Activated CD4-positive, alpha-beta T cell treated with anti-CD3 and anti-CD28 coated beads, Interleukin-2, amount 10 ng/mL, durations not matched to agents 7 days and 5 days (primary cell): ENCODE data around the gene CACNG4. TPM values are rescaled to one million over a fixed set of nuclear protein-coding genes. Genes with fewer than 3 reads are reported as not detected.

ENCODE experiments used
- CTCF ChIA-PET: fragments of 350-600 bp; sonication (Branson Sonifier 250); formaldehyde crosslinking; loops from one replicate; lab custom pipeline; 2021; ENCODE audit warnings: antibody characterized with exemption; lab: Charles Lee
- POLR2A ChIA-PET: fragments of 350-600 bp; sonication (Branson Sonifier 250); formaldehyde crosslinking; loops from one replicate; lab custom pipeline; 2021; ENCODE audit warnings: antibody characterized with exemption; lab: Charles Lee
- DNase-seq: peaks from one replicate; pipeline ENCODE4 v3.0.0-alpha.2; 2020
- H3K27ac Mint-ChIP-seq: one replicate; pipeline ENCODE4 v1.8.0; 2021; ENCODE audit warnings: mild to moderate bottlenecking, moderate library complexity, mixed read lengths
- H3K27me3 Mint-ChIP-seq: one replicate; pipeline ENCODE4 v1.8.0; 2021; ENCODE audit warnings: mixed read lengths
- H3K36me3 Mint-ChIP-seq: one replicate; pipeline ENCODE4 v1.8.0; 2021; ENCODE audit warnings: low read depth, mixed read lengths
- H3K4me1 Mint-ChIP-seq: one replicate; pipeline ENCODE4 v1.8.0; 2021; ENCODE audit warnings: mixed read lengths
- H3K4me3 Mint-ChIP-seq: one replicate; pipeline ENCODE4 v1.8.0; 2021; ENCODE audit warnings: mild to moderate bottlenecking, moderate library complexity, mixed read lengths
- H3K9me3 Mint-ChIP-seq: one replicate; pipeline ENCODE4 v1.8.0; 2021; ENCODE audit warnings: mixed read lengths
- total RNA-seq, 2 experiments: library from RNA; stranded (reverse); gene quantifications; one replicate each; pipeline ENCODE4 v1.2.3, GENCODE V29; 2021

The CACNG4 gene
- total RNA-seq, 2 experiments from 2014 or later, result not detected

DNA sequence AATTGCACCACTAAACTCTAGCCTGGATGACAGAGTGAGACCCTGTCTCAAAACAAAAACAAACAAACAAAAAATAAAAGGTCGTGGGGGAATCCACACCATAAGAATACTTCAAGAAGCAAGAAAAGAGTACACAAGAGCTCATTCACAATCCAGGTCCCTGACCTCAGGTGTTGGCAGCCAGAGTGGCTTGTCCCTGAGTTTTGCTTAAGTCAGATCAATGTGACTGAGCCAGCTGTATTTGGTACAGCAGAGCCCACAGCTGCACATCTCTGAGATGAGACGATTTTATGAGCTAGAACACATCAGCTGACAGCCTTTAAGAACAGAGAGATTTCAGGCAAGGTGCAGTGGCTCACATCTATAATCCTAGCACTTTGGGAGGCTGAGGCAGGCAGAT lies 102.2 kb downstream of the CACNG4 start:
- CTCF ChIA-PET, result interaction anchor here (1.1 kb wide), 1 partner anchor 9 kb away, joined by 4 read pairs; no protein-coding TSS in a partner anchor
- Mint-ChIP-seq H3K36me3 (peaks cover 4% of the 10 kb centered on the region), H3K27me3 (no peaks in the 10 kb centered on the region), H3K4me1 (no peaks in the 10 kb centered on the region), H3K9me3 (no peaks in the 10 kb centered on the region), H3K4me3 (no peak overlapping the region), H3K27ac (no peak overlapping the region)
- DNase-seq, result no peak
- POLR2A ChIA-PET, result no interaction called here

DNA sequence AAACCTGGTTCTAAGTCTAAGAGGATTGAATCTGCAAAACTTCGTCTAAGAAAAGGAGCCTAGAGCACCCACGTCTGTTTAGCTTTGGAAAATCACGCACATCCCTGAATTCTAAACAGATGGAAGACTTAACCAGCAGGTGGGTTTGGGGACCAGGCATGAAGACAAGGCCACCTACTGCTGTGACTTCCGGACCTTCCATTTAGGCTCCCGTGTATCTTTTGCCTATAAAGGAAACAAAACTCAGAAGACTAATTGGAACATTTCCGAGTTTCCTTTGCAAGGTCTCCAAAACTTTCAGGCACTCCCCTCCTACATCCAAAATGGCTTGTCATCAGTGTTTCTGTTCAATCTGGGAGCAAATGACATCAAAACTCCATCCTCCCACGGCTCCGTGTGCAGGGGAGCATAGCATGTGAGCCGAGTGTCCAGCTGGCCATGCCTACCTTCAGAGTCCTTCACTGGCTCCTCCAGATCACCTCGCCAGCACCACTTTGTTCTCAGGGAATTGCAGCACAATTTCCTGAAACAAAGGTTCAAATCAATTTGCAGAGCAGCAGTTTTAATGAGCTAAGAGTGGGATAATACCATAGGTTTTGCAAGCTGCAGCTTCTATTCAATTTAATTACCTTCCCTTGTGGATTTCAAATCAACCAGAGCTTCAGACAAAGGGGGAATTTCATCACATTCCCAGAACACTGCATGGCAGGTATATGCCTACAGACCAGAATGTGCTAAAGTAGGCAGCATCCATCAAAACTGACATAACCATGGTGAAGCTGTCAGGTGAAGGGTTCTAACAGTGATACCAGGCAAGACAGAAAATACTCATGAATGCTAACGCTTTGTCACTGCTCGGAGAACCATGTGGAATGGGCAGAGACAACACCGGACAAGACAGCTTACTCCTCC lies 103.3 kb downstream of the CACNG4 start:
- no peak overlapping the region for H3K27ac Mint-ChIP-seq
- ChIA-PET POLR2A (no interaction called here), CTCF (interaction anchor here (0.6 to 1.3 kb wide), 2 partner anchors 11 to 17 kb away, joined by 3 to 6 read pairs; no protein-coding TSS in a partner anchor)
- H3K9me3 Mint-ChIP-seq, result no peaks in the 10 kb centered on the region
- peaks cover 9% of the 10 kb centered on the region for H3K36me3 Mint-ChIP-seq
- no peaks in the 10 kb centered on the region for H3K4me1 Mint-ChIP-seq
- no peaks in the 10 kb centered on the region for H3K27me3 Mint-ChIP-seq
- no peak for DNase-seq
- no peak overlapping the region for H3K4me3 Mint-ChIP-seq

DNA sequence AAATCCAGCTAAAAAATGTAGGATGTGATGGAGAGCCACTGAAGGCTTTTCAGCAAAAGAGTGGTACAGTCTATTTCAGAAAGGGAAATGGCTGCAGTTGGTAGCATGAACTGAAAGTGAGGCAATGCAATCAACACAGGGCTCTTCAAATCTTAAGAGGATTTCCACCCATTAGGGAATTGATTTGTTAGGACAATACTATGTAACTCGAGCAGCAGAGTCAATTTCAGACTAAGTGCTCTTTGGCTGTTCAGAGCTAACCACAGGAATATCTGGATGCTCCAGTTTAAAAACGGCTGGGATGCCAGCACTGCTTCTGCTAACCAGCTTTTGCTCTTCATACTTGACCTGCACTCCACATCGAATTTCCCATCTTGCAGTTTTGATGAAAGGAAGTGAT lies 104.5 kb downstream of the CACNG4 start:
- H3K27me3 Mint-ChIP-seq, result no peaks in the 10 kb centered on the region
- H3K4me1 Mint-ChIP-seq, result no peaks in the 10 kb centered on the region
- CTCF ChIA-PET, result no interaction called here
- H3K4me3 Mint-ChIP-seq, result no peak overlapping the region
- H3K27ac Mint-ChIP-seq, result no peak overlapping the region
- no peaks in the 10 kb centered on the region for H3K9me3 Mint-ChIP-seq
- peaks cover 15% of the 10 kb centered on the region for H3K36me3 Mint-ChIP-seq
- no peak for DNase-seq
- POLR2A ChIA-PET, result no interaction called here

DNA sequence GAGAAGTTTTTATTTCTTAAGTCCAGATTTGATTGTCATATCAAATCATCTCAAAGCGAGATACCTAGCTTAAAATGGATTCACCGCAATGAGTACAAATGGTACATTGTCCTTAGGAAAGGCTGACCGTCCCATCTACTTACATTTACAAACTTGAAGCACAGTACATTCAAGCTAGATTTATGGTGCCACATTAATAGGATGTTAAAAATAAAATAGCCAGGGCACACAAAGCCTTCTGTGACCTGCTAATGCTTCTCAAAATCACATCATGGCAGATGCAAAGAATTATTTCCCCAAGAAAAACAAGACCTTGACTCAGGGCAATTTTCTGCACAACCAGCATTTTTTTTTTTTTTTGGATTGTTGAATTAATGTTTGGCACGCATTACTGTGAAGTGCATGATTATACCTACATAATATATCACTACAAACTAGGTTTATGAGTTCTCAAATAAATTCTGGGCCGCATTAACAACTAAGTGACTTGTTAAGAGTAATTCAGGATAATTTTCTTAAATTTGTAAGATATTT lies 105.2 kb downstream of the CACNG4 start:
- no peaks in the 10 kb centered on the region for H3K27me3 Mint-ChIP-seq
- H3K9me3 Mint-ChIP-seq, result no peaks in the 10 kb centered on the region
- H3K36me3 Mint-ChIP-seq, result peaks cover 15% of the 10 kb centered on the region
- H3K4me1 Mint-ChIP-seq, result no peaks in the 10 kb centered on the region
- CTCF ChIA-PET, result no interaction called here
- no peak for DNase-seq
- POLR2A ChIA-PET, result no interaction called here
- no peak overlapping the region for H3K27ac Mint-ChIP-seq
- no peak overlapping the region for H3K4me3 Mint-ChIP-seq

DNA sequence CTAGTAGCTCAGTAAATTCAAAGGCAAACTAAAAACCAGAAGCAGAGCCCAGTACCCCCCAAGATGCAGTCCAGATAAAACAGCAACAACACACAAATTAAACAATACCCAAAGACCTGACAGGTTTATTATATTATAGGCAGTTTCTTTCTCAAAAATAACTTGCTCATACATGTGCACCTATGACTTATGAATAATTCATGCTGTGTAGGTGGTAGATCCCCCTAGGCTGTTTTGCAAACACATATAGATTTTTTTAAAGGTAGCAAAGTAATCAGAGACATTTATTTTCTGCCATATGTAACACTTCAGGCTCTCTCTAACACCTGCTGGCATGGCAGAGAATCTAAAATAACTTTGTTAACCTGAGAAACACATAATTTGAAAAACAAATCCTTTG lies 107.1 kb downstream of the CACNG4 start:
- Mint-ChIP-seq H3K4me3 (no peak overlapping the region), H3K27ac (no peak overlapping the region), H3K4me1 (no peaks in the 10 kb centered on the region), H3K27me3 (no peaks in the 10 kb centered on the region), H3K36me3 (peaks cover 22% of the 10 kb centered on the region), H3K9me3 (no peaks in the 10 kb centered on the region)
- CTCF ChIA-PET, result no interaction called here
- DNase-seq, result no peak
- POLR2A ChIA-PET, result no interaction called here

DNA sequence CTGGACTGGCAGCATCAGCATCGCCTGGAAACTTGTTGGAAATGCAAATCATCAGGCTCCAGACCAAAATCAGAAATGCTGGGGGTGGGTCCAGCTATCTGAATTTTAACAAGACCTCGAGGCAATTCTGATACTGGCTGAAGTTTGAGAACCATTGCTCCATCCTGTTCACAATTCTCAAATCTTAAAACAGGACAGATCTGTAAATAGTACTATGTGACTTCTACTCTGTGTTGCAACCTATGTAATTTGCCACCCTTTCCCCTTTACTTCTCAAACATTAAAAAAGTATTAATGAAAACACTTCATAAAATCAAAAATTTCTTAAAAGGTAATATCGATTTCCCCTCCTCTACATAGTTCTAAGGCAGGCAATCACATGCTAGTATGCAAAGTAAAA lies 108.4 kb downstream of the CACNG4 start:
- H3K4me1 Mint-ChIP-seq, result no peaks in the 10 kb centered on the region
- POLR2A ChIA-PET, result no interaction called here
- no peak for DNase-seq
- CTCF ChIA-PET, result no interaction called here
- no peaks in the 10 kb centered on the region for H3K27me3 Mint-ChIP-seq
- H3K27ac Mint-ChIP-seq, result no peak overlapping the region
- peaks cover 22% of the 10 kb centered on the region for H3K36me3 Mint-ChIP-seq
- H3K4me3 Mint-ChIP-seq, result no peak overlapping the region
- H3K9me3 Mint-ChIP-seq, result no peaks in the 10 kb centered on the region

DNA sequence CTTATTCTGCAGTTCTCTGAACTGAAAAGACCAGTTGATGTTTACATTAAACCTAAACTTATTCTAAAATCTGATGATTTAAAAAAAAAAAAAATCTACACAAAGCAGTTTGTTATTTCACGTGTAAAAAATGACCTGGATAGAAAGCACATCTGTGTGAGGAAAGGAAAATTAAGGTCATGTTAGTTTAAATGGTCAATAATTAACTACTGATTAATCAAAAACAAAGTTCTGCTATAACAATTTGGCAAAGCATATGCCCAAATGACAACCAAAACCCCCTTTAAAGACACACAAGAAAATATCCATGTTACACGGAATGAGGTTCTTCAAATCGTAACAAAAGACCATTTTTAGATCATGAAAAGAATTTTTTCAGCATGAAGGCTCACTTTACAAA lies 110.3 kb downstream of the CACNG4 start:
- no peaks in the 10 kb centered on the region for H3K9me3 Mint-ChIP-seq
- no peaks in the 10 kb centered on the region for H3K27me3 Mint-ChIP-seq
- CTCF ChIA-PET, result interaction anchor here (0.6 to 1.5 kb wide), 2 partner anchors 8 to 38 kb away, joined by 4 to 5 read pairs; no protein-coding TSS in a partner anchor
- POLR2A ChIA-PET, result no interaction called here
- no peak overlapping the region for H3K27ac Mint-ChIP-seq
- no peaks in the 10 kb centered on the region for H3K4me1 Mint-ChIP-seq
- no peak for DNase-seq
- H3K4me3 Mint-ChIP-seq, result no peak overlapping the region
- H3K36me3 Mint-ChIP-seq, result peaks cover 30% of the 10 kb centered on the region

DNA sequence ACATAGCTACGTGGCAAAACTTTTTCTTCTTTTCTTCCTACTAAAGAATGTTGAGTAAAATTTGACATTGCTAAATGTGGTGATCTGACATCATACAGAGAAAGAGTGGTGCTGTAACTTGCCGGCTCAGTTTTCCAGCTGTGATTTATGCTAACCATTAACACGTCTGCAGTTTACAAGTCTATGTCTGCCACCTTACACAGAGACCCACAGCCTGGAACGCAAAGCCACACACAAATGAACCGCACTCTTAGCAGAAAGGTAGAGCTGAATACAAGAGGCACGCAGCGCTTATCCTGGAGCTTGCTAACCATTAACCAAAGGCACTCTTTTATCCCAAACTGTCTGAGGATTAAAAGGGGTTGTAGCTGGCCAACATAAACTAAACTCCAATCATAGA lies 111.8 kb downstream of the CACNG4 start:
- peaks cover 30% of the 10 kb centered on the region for H3K36me3 Mint-ChIP-seq
- CTCF ChIA-PET, result interaction anchor here (1.5 kb wide), 1 partner anchor 10 kb away, joined by 4 read pairs; no protein-coding TSS in a partner anchor

DNA sequence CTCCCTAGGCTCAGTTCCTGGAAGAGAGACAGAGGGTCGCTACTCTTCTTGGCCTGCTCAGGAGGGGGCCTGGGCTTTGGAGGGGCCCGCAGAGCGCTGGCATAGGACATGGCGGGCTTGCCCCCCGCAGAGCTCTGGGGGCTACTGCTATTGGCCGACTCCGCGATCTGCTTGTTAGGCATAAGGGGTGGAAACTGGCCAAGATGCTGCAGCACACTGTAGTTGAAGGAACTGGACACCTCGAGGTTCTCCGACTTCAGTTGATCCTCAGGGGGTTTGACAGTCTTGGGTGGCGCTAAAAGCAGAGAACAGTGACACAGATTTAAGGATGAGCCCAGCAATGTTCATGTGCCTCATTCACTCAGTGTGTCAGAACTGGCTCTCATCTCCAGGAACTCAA lies 113.8 kb downstream of the CACNG4 start:
- H3K27me3 Mint-ChIP-seq, result no peaks in the 10 kb centered on the region
- CTCF ChIA-PET, result interaction anchor here (0.6 to 0.8 kb wide), 2 partner anchors 11 to 13 kb away, joined by 3 to 6 read pairs; no protein-coding TSS in a partner anchor
- H3K9me3 Mint-ChIP-seq, result no peaks in the 10 kb centered on the region
- no peak overlapping the region for H3K27ac Mint-ChIP-seq
- no peak for DNase-seq
- H3K4me1 Mint-ChIP-seq, result peaks cover 19% of the 10 kb centered on the region
- no peak overlapping the region for H3K4me3 Mint-ChIP-seq
- POLR2A ChIA-PET, result no interaction called here
- H3K36me3 Mint-ChIP-seq, result peaks cover 26% of the 10 kb centered on the region

More for the DNA sequence above, 111.8 kb downstream of the CACNG4 start:
- H3K4me3 Mint-ChIP-seq, result no peak overlapping the region
- H3K27ac Mint-ChIP-seq, result no peak overlapping the region
- POLR2A ChIA-PET, result no interaction called here
- no peaks in the 10 kb centered on the region for H3K9me3 Mint-ChIP-seq
- peaks cover 7% of the 10 kb centered on the region for H3K4me1 Mint-ChIP-seq
- no peak for DNase-seq
- no peaks in the 10 kb centered on the region for H3K27me3 Mint-ChIP-seq

DNA sequence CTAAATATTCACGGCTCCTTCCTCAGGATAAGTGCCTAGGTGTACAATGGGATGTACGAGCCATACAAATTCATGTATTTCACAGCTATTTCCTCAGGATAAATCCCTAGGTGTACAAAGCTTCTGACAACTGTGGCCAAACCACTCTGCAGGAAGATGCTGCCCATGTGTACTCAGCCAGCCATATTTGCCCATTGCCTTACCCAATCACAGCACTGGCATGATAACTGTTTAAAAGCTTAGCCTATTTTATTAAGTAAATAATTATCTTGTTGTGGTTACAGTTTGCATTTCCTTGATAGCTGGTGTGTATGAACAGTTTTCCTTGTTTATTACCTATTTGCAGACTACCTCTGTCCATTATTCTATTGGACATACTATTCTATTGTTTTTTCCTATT lies 115.0 kb downstream of the CACNG4 start:
- Mint-ChIP-seq H3K27me3 (no peaks in the 10 kb centered on the region), H3K36me3 (peaks cover 25% of the 10 kb centered on the region)
- POLR2A ChIA-PET, result interaction anchor here (0.6 kb wide), 1 partner anchor 675 kb away, joined by 3 read pairs; no protein-coding TSS in a partner anchor

DNA sequence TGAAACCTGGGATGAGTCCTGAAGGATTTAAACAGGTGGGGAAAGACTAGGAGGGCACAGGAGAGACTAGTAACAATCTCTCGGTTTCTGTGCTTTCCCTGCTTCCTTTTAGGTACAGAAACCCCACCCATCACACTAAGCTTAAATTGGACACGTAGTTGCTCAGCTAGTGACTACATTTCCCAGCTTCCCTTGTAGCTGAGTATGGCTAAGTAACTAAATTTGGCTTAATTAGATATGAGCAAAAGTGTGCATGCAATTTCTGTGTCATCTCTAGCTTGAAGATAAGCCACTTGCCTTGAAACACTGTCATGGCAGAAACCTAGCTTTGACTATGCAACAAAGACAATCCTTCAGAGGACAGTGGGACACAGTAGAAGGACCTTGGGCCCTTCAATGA lies 116.3 kb downstream of the CACNG4 start:
- Mint-ChIP-seq H3K4me1 (peaks cover 24% of the 10 kb centered on the region), H3K36me3 (peaks cover 27% of the 10 kb centered on the region), H3K27me3 (no peaks in the 10 kb centered on the region), H3K4me3 (no peak overlapping the region), H3K9me3 (no peaks in the 10 kb centered on the region), H3K27ac (no peak overlapping the region)
- ChIA-PET POLR2A (no interaction called here), CTCF (interaction anchor here (1.1 to 1.6 kb wide), 2 partner anchors 10 to 19 kb away, joined by 3 to 5 read pairs; no protein-coding TSS in a partner anchor)
- DNase-seq, result no peak

More for the DNA sequence above, 115.0 kb downstream of the CACNG4 start:
- H3K9me3 Mint-ChIP-seq, result no peaks in the 10 kb centered on the region
- DNase-seq, result no peak
- no peak overlapping the region for H3K4me3 Mint-ChIP-seq
- CTCF ChIA-PET, result no interaction called here
- no peak overlapping the region for H3K27ac Mint-ChIP-seq
- H3K4me1 Mint-ChIP-seq, result peaks cover 24% of the 10 kb centered on the region

DNA sequence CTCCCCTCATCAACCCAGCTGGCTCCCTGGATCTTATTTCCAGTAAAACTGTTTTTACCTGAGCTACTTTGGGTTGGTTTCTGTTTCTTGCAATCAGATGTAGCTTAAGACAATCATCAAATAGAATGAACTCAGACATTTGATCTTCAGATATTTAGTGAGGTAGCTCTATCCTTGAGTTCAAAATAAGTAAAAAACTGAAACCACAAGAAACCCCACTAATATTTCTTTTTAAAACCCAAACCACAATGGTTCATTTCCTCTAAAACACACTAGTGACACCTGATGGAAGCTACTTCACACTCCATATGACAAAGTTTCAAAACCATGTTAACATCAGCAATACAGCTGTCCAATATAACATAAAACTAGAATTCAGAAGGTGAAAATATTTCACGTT lies 117.6 kb downstream of the CACNG4 start:
- ChIA-PET POLR2A (no interaction called here), CTCF (interaction anchor here (0.6 kb wide), 1 partner anchor 872 kb away, joined by 3 read pairs; no protein-coding TSS in a partner anchor)
- Mint-ChIP-seq H3K27me3 (no peaks in the 10 kb centered on the region), H3K27ac (peak overlapping the region; percentile 78), H3K4me1 (peaks cover 26% of the 10 kb centered on the region), H3K4me3 (no peak overlapping the region), H3K9me3 (no peaks in the 10 kb centered on the region), H3K36me3 (peaks cover 31% of the 10 kb centered on the region)
- no peak for DNase-seq
